ENCODE data around the gene FAM89B.

DNA sequence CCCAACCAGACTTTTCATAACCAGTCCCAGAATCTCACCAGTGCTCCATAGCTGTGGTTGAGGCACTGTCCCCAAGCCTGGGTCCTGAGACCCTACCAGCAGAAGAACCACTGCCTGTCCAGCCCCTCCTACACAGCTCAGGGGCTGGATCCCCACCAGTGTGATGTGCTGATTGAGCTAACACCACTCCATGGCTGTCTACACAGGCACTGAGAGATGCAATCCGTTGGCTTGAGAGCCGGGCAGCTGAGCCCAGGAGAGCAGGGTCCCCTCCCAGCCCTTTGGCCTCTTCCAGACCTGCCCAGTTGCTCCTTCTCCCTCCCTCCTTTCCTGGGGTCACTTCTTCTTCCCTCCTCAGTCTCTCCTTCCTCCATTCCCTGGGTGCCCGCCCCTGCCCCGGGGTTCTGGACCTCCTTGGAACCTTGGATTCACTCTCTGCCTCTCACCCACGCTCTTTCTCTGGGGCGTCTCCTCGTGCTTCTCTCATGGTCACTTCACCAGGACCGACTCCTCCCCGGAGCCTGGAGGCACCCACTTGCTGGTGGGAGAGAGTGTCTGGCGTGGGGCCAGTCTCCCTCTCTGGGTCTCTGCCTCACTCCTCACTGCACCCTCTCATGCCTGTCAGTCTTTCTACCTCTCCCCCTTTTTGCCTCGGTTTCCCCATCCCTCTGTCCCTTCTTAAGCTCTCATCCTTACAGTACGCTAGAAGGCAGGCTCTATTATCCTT, 48.2 kb upstream of the FAM89B start:
- TF ChIP-seq, protein P1, sequence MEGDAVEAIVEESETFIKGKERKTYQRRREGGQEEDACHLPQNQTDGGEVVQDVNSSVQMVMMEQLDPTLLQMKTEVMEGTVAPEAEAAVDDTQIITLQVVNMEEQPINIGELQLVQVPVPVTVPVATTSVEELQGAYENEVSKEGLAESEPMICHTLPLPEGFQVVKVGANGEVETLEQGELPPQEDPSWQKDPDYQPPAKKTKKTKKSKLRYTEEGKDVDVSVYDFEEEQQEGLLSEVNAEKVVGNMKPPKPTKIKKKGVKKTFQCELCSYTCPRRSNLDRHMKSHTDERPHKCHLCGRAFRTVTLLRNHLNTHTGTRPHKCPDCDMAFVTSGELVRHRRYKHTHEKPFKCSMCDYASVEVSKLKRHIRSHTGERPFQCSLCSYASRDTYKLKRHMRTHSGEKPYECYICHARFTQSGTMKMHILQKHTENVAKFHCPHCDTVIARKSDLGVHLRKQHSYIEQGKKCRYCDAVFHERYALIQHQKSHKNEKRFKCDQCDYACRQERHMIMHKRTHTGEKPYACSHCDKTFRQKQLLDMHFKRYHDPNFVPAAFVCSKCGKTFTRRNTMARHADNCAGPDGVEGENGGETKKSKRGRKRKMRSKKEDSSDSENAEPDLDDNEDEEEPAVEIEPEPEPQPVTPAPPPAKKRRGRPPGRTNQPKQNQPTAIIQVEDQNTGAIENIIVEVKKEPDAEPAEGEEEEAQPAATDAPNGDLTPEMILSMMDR (IDR thresholded peaks at IDR 0.05) = no peak
- no peak for TF ChIP-seq EZH2 (IDR thresholded peaks at IDR 0.05; ENCODE audit: borderline replicate concordance, insufficient read depth, low read depth, low read length, poor library complexity, severe bottlenecking)
